GM12892 (cell line): ENCODE results near the gene CCNB1IP1.

Experiments used
- POLR2A ChIP-seq: IDR thresholded peaks from 2 replicates; pipeline ENCODE4 v1.6.1; 2011; ENCODE audit warnings: low read depth, low read length, control low read depth
- POLR2AphosphoS5 ChIP-seq: IDR thresholded peaks from 2 replicates; pipeline ENCODE4 v1.6.1; 2011; ENCODE audit warnings: low read depth, low read length, control low read depth
- TAF1 ChIP-seq: IDR thresholded peaks from 2 replicates; pipeline ENCODE4 v1.6.1; 2011; ENCODE audit warnings: low read depth, mild to moderate bottlenecking, control low read depth, low read length, borderline replicate concordance

DNA sequence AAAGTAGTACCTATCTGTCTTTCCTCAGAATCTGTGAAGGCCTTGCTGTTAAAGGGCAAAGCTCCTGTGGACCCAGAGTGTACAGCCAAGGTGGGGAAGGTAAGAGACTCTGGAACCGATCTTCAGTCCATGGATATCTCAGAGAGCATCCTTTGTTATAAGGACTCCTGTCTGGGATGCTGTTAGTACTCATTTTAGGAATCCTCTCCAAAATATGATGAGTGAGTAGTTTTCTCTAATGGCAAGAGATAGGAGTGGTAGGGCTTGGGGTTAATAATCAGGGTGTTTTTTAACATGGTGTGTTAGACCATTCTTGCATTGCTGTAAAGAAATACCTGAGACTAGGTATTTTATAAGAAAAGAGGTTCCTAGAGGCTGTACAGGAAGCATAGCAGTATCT, 12.3 kb upstream of the CCNB1IP1 start:
- no peak for TF ChIP-seq TAF1
- no peak for TF ChIP-seq POLR2A
- TF ChIP-seq POLR2AphosphoS5: no peak
